Smooth muscle cell of the brain vasculature (primary cell): Measurements from ENCODE around the gene FBXL7.

ENCODE experiments used
- DNase-seq: peaks from one replicate; pipeline ENCODE4 v3.0.0-alpha.2; 2012; ENCODE audit warnings: low read depth, low spot score

Gene FBXL7

DNA sequence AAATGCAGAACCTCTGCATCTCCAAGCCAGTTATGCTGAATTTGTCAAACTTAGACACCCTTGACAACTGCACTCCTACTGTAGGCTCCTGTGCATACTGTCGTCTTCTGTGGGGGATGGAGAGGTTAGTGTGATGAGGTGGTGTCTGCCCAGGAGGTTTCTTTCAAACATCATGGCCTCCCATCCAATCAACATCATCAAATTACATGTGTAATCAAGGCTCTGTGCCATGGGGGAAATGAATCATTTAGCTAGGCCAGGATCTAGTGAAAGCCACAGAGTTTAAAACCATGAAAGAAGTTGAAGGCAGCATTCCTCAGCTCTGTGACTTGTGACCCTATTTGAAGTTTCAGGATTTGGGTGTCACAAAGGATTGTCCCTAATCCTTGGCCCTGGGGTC is 439.0 kb downstream of the FBXL7 start:
- no peak for DNase-seq

DNA sequence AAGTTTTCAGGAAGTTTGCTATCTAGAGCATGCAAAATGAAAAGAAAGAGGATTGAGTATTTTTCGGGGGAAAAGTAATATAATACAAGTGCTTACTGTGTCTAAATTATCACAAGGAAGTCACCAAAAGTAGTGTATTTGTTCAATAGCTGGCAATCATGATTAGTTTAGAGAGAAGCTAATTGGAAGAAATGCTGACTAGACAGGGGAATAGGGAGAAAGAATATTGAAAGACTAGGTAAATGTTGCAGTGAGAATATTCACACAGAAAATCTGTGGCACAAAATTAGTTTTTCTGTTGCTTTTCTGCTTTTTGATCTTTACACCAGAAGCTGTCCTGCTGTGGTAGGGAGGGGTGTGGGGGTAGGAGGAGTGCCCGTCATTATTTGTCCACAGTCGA is 440.9 kb downstream of the FBXL7 start:
- no peak for DNase-seq

DNA sequence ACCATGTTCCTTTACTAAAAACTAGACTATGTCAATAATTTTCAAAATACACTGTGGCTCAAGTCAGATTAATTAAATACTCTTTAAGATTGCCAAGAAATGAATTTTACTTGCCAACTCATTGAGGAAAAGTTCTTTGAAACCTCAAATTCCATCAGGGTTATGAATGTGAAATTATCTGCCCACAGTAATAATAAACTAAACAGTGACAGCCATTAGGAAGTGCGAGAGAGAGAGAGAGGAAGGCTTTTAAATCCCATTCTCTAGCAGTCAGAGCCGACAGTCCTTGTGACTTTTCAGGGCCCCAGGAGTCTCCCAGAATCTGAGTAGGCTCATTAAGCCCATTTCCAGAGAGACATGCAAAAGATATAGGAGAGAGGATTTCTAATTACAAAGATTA is 443.5 kb downstream of the FBXL7 start:
- DNase-seq = no peak

DNA sequence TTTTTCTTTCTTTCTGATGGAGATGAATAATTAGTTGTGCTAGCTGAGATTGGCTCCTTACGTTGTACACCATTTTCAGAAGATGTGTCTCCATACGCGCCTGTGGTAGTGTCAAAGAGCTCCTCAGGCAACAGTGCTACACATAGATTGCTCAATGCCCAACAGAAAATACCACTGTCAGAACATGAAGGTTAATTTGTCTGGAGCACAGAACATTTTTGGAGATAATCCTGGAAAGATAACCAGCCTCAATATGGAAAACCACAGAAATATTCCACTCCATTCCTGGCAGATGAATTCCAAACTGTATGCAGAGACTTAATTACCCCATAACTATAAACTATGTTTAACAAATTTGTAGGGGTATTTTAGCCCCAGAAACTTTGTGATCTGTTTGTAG is 446.0 kb downstream of the FBXL7 start:
- no peak for DNase-seq

DNA sequence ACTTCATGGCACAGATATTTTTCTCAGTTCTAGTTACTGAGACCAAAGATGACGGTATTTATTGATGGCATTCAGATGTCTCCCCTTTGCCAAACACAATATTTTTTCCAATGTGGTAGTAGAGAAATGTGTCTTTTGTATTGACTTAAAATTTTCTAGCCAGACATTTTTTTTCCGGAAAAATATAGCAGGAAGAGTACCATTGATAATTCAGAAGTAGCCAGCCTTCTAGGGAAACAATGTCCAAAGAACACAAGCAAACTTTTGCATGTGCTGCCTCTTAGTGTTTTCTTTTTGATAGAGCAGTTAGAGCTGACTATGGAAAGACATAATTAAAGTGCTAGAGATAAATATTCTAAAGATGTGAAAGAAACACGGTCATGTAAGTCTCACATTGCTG is 448.2 kb downstream of the FBXL7 start:
- DNase-seq = no peak

DNA sequence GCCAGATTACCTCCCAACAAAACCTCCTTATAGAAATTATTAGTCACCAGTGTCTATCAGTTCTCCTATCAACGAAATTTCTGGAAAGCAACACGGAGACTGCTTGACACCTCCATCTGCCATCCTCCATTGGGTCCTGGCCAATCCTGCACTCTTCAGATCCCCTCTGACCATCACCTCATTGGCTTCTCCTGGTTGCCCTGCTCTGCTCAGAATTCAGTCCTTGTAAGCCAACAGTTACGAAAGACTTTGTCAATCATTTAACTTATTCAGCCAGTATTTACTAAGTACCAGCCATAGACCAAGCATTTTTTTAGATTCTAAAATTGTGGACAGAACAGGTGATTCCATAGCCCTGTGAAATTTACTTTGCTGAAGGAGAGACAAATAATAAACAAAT is 451.1 kb downstream of the FBXL7 start:
- no peak for DNase-seq

DNA sequence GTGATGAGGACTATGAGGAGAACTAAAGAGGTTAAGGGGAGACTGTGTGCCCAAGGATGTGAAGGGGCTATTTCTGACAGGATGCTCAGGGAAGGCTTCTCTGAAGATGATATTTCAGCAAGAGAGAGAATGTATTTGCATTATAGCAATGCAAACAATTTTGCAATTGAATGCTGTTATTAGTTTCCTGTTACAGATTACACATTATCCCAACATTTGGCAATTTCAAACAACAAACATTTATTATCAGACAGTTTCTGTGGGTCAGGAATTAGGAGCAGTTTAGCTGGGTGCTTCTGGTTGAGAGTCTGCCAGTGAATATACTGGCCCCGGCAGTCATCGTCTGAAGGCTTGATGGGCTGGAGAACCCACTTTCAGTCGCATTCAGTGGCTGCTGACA is 451.6 kb downstream of the FBXL7 start:
- DNase-seq = no peak

DNA sequence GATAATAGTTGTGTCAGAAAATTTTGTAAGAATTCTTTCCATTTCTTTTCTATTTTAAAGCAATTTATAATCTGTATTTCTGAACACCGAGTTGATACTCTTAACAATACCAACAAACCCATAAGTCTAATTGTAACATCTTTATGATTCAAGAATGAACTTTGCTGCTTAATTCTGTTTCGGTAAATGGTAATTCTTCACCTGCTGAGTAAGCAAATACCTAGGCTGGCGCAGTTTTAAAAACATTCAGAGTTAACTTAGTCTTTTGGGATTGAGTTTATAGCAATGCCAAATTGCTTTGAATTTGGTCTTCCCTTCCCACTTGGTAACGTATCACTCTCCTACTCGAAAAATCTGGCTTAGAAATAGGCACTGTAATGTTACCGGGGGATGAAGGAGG is 456.6 kb downstream of the FBXL7 start:
- no peak for DNase-seq

DNA sequence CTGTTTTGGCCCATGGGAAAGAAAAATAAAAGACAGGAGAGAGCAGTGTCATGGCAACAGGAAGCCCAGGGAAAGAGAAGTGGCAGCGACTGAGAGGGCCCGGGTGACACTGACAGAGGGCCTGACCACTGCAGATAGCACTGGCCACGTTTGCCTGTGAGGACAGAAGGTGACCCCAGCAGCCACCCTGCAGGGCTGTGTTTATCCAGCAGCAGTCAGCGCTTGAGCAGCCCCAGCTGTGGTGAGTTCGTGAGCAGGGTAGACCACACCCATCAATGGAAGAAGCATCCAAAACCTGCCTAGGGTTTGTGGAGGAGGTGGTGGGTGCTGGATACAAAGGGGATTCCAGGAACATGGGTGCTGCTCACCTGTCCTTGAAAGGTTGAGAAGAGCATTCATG is 457.1 kb downstream of the FBXL7 start:
- no peak for DNase-seq

DNA sequence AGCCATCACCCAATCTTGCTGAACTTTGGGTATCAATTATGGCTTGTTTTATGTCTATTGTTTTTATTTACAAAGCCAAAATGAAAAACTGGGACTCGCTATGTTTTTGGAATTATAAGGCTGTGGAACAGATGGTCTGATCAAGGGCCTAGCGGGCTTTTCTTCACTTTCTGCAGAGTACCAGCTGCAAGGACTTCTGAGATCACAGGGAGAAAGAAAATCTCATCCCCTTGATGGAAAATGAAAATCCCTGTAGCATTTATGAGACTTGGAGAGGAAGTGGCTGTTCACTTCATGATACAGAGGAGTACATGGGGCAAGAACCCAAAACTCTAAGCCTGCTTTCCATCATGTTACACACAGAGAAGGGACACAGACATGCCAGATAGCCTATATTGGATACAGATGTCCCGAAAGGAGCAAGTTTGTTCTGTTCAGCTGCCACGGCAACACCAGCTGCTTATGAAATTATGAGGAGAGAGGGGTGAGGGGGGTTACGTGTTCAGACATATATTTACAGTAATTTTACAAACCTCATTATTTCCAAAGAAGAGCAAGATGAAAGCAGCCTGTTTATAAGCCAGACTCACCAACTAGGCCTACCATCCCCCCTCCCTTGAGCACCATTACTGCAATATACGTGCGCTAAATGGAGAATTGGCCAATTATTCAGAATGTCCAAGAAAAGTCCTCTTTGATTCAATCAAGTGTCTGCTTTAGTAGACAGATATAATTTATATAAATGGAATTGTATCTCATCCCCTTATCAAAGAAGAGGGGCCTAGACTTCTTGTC is 459.6 kb downstream of the FBXL7 start:
- no peak for DNase-seq

DNA sequence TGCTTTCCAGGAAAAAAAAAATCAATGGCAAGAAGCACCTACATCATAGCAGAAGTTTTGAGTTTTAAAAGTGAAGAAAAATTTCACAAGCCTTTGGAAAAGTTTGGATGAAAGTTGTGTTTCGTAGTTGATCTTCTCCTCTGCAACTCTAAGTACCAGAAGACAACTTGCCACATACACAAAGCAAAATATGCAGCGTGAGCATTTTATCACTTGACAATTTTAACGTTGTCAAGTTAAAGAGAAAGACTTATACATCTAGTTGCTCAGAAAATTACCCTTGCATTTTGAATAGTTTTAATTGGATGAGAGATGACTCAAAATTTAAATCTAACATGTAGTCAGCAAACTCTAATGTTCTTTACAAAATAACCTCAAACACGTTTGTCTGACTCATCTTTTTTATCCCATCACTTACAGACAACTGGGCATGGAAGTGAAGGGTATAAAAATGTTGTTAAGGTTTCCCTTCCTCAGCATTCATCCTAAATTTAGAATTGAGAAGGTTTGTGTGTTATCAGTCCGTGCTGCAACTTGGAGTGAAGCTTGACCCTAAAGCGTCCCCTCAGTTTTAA is 466.2 kb downstream of the FBXL7 start:
- DNase-seq = no peak

DNA sequence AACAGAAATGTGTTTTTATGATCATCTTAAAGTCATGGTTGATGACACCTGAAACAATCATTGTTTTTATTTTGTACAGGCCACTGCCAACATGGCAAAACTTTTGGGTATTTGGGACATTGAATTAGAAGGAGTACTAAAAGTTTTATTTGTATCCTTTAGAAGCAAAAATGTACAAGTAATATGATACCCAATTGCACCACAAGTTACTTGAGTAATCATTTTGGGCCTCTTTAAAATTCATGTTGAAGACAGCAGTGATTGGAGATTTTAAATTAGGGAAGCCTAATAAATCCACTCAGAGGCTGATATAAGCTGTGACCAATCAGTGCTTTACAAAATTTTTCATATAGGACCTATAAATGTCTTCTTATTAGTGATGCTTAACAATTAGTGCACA is 466.7 kb downstream of the FBXL7 start:
- no peak for DNase-seq

DNA sequence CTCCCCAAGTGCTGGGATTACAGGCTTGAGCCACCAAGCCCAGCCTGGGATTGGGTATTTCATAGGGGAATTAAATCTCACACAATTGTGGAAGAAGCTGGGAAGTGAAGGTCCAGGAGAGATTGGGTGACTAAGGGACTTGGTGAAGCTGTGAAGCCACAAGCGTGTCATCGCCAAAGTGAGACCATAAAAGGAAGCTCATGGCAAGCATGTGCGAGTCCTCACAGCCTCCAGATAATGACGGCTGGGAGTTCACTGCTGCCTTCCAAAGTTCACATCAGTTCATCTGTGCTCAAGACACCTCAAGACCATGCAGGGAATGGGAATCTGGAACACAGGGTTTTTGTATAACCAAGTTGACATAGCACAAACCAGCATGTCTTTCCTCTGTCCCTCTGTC is 469.0 kb downstream of the FBXL7 start:
- no peak for DNase-seq

DNA sequence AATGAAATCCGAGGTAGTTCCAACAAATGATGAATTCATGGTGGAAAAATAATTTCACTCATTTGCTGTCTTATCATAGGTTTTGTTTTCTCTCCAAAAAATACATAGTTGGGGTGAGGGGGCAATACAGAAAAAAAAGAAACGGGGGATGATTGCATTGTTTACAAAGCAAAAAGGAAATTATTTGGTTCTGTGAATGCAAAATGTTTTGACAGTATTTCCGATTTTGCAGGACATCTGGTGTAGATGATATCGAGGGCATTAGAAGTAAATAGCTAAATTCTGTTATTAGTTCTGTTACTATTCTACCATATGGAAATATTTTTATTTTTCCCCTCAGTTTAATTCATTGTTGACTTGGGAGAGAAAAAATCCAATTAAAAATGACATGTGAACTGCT is 477.9 kb downstream of the FBXL7 start:
- DNase-seq = no peak

DNA sequence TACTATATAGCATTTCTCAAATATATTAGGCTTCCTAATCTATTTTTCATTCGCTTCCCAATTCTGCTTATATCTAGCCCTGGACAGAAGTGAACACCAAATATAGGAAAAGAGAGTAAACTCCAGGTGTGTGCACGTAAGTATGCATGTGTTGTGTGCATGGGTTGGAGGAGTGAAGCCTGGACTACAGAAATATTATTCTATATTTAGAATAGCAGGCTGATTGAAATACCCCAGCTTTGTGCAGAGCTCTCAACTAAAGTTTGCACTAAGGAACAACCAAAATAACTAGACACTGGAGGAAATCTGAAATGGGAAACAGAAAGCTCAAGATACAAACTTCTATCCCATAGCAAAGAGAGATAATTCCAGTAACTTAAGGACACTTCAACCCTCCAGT is 480.9 kb downstream of the FBXL7 start:
- DNase-seq = no peak

DNA sequence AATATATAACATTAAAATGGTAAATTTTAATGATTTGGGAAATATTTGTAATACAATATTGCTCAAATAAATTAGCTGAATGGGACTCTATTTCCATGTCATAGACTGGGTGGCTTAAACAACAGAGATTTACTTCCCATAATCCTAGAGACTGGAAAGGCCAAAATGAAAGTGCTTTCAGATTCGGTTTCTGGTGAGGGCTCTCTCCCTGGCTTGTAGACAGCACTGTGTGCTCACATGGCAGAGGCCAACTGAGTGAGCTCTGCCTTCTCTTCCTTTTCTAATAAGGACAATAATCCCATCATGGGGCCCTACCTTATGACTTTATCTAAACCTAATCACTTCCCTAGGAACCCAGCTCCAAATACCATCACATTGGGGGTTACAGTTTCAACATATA is 483.4 kb downstream of the FBXL7 start:
- no peak for DNase-seq
